Kidney (tissue), 14 donors: ENCODE measurements around the gene TDRKH. TPM values are rescaled to one million over a fixed set of nuclear protein-coding genes. Genes with fewer than 3 reads are reported as not detected.

Source experiments
- DNase-seq, 5 donors: peaks; one replicate each; pipeline ENCODE4 v3.0.0-alpha.2; 2013 to 2020
- FAIRE-seq: peaks from 2 replicates; lab custom pipeline; 2012; peaks lifted over from hg19 to GRCh38; lab: Jason Lieb, UNC
- H3K27ac ChIP-seq, 2 donors: one replicate each; pipeline ENCODE4 v1.7.0; 2013; ENCODE audit warnings: low read depth in 2 of 2, low read length in 2 of 2, inconsistent platforms in 1 of 2
- H3K27me3 ChIP-seq: one replicate; pipeline ENCODE4 v1.7.1; 2013; ENCODE audit warnings: low read length, inconsistent platforms; ENCODE audit not compliant: control insufficient read depth, insufficient read depth
- H3K36me3 ChIP-seq, 3 donors: one replicate each; pipeline versions ENCODE4 v1.7.0 to v1.7.1; 2013; ENCODE audit warnings: low read length in 3 of 3, control low read depth in 1 of 3, inconsistent platforms in 1 of 3; ENCODE audit not compliant: insufficient read depth in 3 of 3, control insufficient read depth in 2 of 3
- H3K4me1 ChIP-seq, 3 donors: one replicate each; pipeline versions ENCODE4 v1.7.0 to v1.7.1; 2013; ENCODE audit warnings: low read length in 3 of 3, inconsistent platforms in 1 of 3, low read depth in 1 of 3; ENCODE audit not compliant: control insufficient read depth in 2 of 3, insufficient read depth in 2 of 3
- H3K4me3 ChIP-seq, 3 donors: one replicate each; pipeline versions ENCODE4 v1.7.0 to v1.8.1; 2013; ENCODE audit warnings: low read length in 3 of 3, control low read depth in 1 of 3, inconsistent platforms in 1 of 3
- H3K9ac ChIP-seq, 3 donors: one replicate each; pipeline versions ENCODE4 v1.7.0 to v1.7.1; 2013; ENCODE audit warnings: low read length in 3 of 3, control low read depth in 1 of 3, inconsistent platforms in 1 of 3
- H3K9me3 ChIP-seq, 3 donors: one replicate each; pipeline versions ENCODE4 v1.7.0 to v1.7.1; 2013; ENCODE audit warnings: low read length in 3 of 3, control low read depth in 1 of 3, inconsistent platforms in 1 of 3; ENCODE audit not compliant: control insufficient read depth in 2 of 3, insufficient read depth in 1 of 3
- intact Hi-C: fragments of 100-400 bp; cut with DNase I; formaldehyde crosslinking; loops from one replicate; pipeline ENCODE4 v1.11.1; 2022
- polyA plus RNA-seq: library from polyadenylated mRNA; stranded (reverse); fragments of 350-450 nt; fragmentation: Illumina TruSeq; extraction: RNeasy Lipid Tissue Mini Kit (QIAGEN cat#74804); gene quantifications from one replicate; pipeline ENCODE4 v1.2.3, GENCODE V29; 2014; ENCODE audit warnings: low read depth, low replicate concordance; ENCODE audit not compliant: insufficient read depth
- total RNA-seq: library from RNA; stranded (reverse); fragmentation: NEBNext Ultra II Directional; extraction: Animal tissue kit (Norgen Biotek cat#: 25700); gene quantifications from one replicate; pipeline ENCODE4 v1.2.1, GENCODE V29; 2021
- TF ChIP-seq, protein P1 (sequence below): IDR thresholded peaks from 3 replicates; pipeline ENCODE4 v1.5.1; 2012; ENCODE audit warnings: mild to moderate bottlenecking, moderate library complexity, borderline replicate concordance; ENCODE audit not compliant: insufficient read depth; ENCODE audit errors: extremely low read depth
- donor health status: control.
- donor health status: control.
- donor health status: control.
- donor health status: control.
- donor health status: control.
- donor health status: DM: yes; HTN: yes; CAD: no.
- donor health status: Normal renal cell carcinoma (clear cell type).

The TDRKH gene
- total and polyA plus RNA-seq, 2 donors from 2014 or later, result 5.3 to 13.5 TPM

- TF ChIP-seq, protein P1, sequence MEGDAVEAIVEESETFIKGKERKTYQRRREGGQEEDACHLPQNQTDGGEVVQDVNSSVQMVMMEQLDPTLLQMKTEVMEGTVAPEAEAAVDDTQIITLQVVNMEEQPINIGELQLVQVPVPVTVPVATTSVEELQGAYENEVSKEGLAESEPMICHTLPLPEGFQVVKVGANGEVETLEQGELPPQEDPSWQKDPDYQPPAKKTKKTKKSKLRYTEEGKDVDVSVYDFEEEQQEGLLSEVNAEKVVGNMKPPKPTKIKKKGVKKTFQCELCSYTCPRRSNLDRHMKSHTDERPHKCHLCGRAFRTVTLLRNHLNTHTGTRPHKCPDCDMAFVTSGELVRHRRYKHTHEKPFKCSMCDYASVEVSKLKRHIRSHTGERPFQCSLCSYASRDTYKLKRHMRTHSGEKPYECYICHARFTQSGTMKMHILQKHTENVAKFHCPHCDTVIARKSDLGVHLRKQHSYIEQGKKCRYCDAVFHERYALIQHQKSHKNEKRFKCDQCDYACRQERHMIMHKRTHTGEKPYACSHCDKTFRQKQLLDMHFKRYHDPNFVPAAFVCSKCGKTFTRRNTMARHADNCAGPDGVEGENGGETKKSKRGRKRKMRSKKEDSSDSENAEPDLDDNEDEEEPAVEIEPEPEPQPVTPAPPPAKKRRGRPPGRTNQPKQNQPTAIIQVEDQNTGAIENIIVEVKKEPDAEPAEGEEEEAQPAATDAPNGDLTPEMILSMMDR, result no peak
- intact Hi-C loops, result no loop called here
- FAIRE-seq (no peak), DNase-seq (peak in 3 of 5 donors; percentile 27 to 83 (median 45))
- Histone ChIP-seq H3K4me3 (peak overlapping the region in 2 of 3 donors; percentile 32 to 56), H3K27me3 (peaks cover 26% of the 10 kb centered on the region), H3K4me1 (peaks cover 0 to 32% (median 28%) of the 10 kb centered on the region in 3 donors), H3K27ac (peak overlapping the region in 1 of 2 donors; percentile 37), H3K9me3 (no peaks in the 10 kb centered on the region), H3K36me3 (no peaks in the 10 kb centered on the region), H3K9ac (peak overlapping the region in 1 of 3 donors; percentile 81)
Observed at GRCh38 chr1:151838222-151839081, 48.2 kb upstream of the TDRKH start.

- TF ChIP-seq, protein P1, result no peak
- no peak overlapping the region for H3K4me3 ChIP-seq
- H3K9me3 ChIP-seq, result no peaks in the 10 kb centered on the region
- H3K9ac ChIP-seq, result peak overlapping the region in 1 of 3 donors; percentile 38
- no peaks in the 10 kb centered on the region for H3K36me3 ChIP-seq
- intact Hi-C loops, result no loop called here
- H3K27ac ChIP-seq, result peak overlapping the region in 1 of 2 donors; percentile 89
- DNase-seq, result peak in 1 of 5 donors; percentile 80
- peaks cover 26% of the 10 kb centered on the region for H3K27me3 ChIP-seq
- no peak for FAIRE-seq
- peaks cover 0 to 33% (median 31%) of the 10 kb centered on the region in 3 donors for H3K4me1 ChIP-seq
Observed at GRCh38 chr1:151837884-151838221, 47.6 kb upstream of the TDRKH start.

DNA sequence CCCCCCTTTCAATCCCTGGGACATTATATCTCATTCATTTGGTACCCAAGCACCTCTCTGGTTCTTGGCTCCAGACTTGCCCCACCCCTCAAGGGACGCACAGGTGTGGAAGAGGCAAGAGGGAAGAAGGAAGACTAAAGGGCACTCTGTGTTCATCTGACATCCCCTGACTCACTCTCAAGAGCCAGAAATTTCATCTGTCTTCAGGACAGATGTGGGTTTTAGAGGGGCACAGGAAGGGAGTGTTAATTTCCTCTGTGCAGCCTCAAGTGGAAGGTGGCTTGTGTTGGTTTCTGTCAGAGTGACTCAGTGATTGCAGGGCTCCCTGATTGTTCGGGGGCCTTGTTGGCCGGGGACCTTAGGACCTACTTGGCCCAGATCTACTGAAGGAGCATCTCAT lies 46.9 kb upstream of the TDRKH start:
- intact Hi-C loops, result no loop called here
- no peak for FAIRE-seq
- no peaks in the 10 kb centered on the region for H3K36me3 ChIP-seq
- peak overlapping the region in 1 of 3 donors; percentile 38 for H3K9ac ChIP-seq
- H3K27me3 ChIP-seq, result peaks cover 26% of the 10 kb centered on the region
- peaks cover 0 to 37% (median 35%) of the 10 kb centered on the region in 3 donors for H3K4me1 ChIP-seq
- peak overlapping the region in 1 of 3 donors; percentile 12 for H3K4me3 ChIP-seq
- peak overlapping the region; percentile 89 to 90 for H3K27ac ChIP-seq
- no peaks in the 10 kb centered on the region for H3K9me3 ChIP-seq
- DNase-seq, result no peak
- TF ChIP-seq, protein P1, result no peak
